ENCODE measurements around the gene ERBB3.
"Not testable (repeated sequence)": the region's sequence is repeated elsewhere in the genome, so short reads cannot be mapped to it uniquely, and the experiment has no call there.

ERBB3 gene

DNA sequence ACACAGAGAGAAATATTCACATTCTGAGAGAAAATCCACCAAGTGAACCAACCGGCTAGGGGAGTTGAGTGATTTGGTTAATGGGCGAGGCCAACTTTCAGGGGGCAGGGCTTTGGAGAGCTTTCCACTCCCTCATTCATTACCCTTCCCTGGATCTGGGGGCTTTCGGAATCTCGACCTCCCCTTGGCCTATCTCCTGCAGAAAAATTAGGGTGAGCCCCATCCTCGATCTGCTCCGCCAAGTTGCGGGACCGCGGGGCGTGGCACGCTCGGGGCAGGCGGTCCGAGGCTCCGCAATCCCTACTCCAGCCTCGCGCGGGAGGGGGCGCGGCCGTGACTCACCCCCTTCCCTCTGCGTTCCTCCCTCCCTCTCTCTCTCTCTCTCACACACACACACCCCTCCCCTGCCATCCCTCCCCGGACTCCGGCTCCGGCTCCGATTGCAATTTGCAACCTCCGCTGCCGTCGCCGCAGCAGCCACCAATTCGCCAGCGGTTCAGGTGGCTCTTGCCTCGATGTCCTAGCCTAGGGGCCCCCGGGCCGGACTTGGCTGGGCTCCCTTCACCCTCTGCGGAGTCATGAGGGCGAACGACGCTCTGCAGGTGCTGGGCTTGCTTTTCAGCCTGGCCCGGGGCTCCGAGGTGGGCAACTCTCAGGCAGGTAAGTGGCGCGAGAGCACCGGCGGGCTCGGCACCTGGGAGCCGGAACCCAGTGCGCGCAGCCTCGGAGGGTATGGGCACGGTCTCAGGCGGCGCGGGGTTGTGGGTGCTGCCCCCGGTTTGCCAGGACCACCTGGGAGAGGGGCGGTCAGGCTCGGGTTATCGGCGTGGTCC is at the start of gene ERBB3:
ERBB3 (plus strand) TSS at position 443 of the 833 bp plus-strand sequence; CDS start at position 579, 136 bp downstream.
- peak; percentile 64 for DNase-seq

DNA sequence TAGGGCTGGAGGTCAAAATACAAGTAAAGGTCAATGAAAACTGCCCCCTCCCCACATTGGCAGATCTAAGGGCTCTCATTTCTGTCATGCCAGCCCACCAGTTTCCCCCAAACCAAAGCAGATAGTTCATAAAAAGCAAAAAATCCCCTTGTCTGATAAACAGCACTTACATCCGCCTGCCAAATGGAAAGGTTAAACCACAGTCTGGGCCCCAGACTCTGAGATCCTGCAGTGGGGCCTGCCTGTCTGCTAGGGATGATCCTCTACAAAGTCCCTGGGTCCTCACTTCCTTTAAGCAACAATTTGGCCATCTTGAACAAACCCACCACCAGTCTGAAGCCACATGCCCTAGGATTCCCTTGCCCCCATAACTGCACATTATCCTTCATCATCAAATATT is 48.0 kb upstream of the ERBB3 start:
- peak; percentile 26 for DNase-seq

DNA sequence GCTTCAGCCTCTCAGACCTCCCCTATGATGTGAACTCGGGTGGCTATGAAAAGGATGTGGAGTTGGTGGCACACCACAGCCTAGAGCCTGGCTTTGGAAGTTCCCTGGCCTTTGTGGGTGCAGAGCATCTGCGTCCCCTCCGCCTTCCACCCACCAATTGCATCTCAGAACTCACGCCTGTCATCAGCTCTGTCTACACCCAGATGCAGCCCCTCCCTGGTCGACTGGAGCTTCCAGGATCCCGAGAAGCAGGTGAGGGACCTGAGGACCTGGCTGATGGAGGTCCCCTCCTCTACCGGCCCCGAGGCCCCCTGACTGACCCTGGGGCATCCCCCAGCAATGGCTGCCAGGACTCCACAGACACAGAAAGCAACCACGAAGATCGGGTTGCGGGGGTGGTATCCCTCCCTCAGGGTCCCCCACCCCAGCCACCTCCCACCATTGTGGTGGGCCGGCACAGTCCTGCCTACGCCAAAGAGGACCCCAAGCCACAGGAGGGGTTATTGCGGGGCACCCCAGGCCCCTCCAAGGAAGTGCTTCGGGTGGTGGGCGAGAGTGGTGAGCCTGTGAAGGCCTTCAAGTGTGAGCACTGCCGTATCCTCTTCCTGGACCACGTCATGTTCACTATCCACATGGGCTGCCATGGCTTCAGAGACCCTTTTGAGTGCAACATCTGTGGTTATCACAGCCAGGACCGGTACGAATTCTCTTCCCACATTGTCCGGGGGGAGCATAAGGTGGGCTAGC is 45.2 kb upstream of the ERBB3 start:
- DNase-seq, result peak; percentile 44

DNA sequence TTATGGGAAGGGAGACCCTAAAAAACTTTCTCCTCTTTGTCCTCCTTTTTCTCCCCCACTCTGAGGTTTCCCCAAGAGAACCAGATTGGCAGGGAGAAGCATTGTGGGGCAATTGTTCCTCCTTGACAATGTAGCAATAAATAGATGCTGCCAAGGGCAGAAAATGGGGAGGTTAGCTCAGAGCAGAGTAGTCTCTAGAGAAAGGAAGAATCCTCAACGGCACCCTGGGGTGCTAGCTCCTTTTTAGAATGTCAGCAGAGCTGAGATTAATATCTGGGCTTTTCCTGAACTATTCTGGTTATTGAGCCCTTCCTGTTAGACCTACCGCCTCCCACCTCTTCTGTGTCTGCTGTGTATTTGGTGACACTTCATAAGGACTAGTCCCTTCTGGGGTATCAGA is 42.8 kb upstream of the ERBB3 start:
- DNase-seq, result no peak

DNA sequence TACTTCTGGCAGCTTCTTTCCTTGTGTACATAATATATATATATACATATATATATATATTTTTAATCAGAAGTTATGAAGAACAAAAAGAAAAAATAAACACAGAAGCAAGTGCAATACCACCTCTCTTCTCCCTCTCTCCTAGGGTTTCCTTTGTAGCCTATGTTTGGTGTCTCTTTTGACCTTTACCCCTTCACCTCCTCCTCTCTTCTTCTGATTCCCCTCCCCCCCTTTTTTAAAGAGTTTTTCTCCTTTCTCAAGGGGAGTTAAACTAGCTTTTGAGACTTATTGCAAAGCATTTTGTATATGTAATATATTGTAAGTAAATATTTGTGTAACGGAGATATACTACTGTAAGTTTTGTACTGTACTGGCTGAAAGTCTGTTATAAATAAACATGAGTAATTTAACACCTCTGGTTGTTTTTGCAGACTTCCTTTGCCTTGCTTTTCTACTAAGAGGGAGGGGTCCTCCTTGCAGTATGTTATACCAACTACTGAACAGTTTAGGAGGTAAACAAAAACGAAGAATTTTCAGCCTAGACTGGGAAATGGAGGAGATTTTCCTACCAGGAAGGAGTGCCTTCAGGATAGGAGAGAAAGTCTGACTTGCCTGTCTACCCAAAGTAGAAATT is 41.8 kb upstream of the ERBB3 start:
- DNase-seq, result no peak

DNA sequence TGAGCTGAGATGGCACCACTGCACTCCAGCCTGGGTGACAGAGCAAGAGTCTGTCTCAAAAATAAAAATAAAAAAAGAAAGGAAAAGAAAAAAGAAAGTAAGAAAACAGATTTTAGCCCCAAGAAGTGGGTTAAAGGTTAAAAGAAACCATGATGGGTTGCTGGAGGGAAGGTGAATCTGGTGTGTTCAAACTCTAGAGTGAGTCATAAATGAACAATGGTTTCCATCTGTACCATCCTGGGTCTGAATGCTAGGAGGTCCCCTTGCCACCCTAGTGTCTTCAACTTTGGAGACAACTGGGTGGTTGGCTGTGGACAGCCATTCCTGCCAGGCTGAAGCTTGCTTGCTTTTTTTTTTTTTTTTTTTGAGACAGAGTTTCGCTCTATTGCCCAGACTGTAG is 39.8 kb upstream of the ERBB3 start:
- DNase-seq, result no peak

DNA sequence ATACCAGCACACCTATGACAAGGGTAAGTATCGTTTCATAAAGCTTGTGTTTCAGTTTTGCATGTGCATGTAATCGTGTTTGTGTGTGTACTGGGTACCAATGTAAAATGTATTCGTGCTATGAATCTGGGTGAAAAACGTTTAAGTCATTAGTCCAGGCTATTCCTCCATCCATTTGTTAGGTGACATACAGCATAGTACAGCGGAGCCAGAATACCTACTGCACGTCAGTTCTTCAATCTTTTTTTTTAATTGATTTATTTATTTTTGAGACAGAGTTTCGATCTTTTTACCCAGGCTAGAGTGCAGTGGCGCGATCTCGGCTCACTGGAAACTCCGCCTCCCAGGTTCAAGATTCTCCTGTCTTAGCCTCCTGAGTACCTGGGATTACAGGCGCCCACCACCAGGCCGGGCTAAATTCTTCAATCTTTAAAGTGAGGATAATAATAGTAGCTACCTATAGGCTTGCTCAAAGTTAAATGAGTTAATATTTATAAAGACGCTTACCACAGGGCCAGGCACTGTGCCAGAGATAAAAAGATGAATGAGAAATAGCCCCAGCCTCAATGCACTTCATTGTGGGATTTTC is 38.9 kb upstream of the ERBB3 start:
- DNase-seq, result no peak

DNA sequence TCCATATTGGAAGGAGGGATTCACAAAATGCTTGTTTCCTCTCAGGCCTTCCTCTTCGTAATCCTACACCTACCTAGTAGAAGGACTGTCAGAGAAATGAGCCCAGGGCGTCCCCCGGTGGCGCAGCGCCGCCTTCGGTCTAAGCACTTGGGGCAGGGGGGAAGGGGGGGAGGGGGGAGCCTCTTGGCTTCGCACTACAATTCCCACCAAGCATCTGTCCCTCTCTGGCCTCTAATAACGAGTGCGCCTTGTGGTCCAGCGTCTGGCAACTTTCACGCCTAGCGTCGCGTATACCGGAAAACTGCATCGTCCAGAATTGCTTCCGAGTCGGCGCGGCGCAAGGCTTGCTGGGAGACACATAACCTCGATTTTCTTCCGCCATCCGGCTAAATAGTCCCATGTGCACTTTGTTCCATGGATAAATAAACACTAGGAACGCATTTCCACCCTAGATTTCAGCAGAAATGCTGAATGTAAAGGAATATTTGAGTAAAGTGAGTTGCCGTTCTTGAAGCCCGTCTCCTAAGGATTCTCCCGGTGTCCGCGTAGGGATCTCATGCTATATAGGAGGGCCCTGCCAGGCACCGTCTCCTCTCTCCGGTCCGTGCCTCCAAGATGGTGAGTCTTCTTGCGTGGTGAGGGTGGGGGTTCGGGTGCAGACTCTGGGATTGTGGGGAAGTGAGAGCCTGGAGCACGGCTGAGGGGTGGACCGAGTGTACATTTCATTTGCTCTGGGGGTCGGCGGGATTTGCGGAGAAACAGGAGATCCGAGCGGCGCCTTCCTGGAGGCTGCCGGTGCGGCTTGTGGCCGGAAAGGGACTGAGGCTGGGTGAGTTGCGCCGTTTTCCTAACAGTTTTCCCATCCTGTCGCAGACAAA is 38.2 kb upstream of the ERBB3 start, which contains the start of gene RPS26:
RPS26 (plus strand) TSS at position 367 of the 878 bp plus-strand sequence; CDS start at position 616, 249 bp downstream.
- DNase-seq, result peak; percentile 98

DNA sequence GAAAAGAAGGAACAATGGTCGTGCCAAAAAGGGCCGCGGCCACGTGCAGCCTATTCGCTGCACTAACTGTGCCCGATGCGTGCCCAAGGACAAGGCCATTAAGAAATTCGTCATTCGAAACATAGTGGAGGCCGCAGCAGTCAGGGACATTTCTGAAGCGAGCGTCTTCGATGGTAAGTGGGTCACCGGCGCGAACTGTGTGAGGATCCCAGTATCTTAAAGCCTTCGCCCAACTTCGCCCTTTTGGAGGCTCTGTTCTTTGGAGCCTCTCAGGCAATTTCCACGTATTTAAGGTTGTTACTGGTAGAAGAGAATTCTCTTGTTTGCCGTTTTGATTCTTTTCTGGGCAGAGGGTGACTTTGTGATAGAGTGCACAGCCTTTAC is 37.5 kb upstream of the ERBB3 start:
- not testable (repeated sequence) for DNase-seq

DNA sequence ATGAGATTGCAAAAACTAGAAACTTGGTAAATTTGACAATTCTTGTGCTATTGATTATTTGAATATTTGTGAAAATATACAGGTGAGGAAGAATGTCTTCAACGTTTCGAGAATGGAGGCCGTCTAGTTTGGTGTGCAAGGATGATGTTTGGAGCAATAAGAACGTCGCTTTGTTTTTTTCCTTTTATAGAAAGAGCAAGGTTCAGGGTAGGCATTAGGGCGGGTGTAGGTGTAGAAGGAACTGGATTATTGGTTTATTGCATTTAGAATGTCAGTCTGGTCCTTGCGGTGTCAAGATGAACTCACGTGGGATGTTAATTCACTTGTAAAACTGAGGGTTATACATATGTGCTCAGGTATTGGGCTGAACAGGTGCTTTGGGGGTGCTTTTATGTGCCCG is 37.1 kb upstream of the ERBB3 start:
- DNase-seq, result no peak

DNA sequence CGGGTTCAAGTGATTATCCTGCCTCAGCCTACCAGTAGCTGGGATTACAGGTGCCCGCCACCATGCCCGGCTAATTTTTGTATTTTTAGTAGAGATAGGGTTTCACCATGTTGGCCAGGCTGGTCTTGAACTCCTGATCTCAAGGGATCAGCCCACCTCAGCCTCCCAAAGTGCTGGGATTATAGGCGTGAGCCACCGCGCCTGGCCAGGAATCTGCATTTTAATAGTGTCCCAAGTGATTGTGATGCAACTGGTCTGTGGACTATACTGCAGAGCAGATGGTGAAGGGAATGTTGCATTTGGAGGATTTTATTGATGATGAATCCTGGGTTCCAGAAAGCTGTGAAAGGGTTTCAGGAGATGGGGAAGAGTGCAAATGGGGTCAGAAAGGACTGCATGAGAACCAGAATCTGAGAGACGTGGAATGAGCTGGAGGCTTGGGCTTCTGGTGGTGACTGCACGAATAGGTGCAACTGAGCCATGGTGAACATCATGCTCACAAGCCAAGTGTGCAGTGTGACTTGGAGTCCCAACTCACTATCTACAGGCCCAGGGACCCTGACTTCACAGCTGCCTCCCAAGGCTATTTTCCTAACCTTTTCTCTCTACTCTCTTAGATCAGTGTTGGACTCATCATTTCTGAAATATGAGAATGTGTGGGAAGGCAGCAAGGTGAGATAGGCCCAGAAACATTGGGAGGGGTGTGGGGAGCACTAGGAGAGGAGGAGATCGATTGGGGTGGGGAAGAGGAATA is 33.8 kb upstream of the ERBB3 start:
- no peak for DNase-seq

DNA sequence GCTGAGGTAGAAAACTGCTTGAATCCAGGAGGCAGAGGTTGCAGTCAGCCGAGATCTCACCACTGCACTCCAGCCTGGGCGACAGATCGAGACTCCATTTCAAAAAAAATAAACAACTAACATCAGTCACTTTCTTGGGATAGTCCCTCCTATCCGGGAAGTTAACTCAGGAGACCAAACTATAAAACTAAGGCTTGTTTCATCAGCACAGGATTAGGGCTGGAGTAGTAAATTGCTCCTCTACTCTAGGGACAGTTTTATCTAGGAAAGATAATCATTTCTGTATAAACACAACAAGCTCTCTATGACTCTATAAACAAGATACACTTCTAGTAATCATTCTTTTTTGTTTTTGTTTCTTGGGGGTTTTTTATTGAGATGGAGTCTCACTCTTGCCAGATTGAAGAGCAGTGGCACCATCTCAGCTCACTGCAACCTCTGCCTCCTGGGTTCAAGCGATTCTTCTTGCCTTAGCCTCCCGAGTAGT is 26.5 kb upstream of the ERBB3 start:
- no peak for DNase-seq

DNA sequence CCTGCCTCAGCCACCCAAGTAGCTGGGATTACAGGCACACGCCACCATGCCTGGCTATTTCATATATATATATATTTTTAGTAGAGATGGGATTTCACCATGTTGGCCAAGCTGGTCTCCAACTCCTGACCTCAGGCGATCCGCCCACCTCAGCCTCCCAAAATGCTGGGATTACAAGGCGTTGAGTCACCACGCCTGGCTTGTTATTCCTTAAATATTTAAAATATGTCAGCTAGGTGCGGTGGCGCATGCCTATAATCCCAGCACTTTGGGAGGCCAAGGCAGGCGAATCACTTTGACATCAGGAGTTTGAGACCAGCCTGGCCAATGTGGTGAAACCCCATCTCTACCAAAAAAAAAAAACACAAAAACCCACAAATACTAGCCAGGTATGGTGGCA is 20.0 kb upstream of the ERBB3 start:
- not testable (repeated sequence) for DNase-seq

DNA sequence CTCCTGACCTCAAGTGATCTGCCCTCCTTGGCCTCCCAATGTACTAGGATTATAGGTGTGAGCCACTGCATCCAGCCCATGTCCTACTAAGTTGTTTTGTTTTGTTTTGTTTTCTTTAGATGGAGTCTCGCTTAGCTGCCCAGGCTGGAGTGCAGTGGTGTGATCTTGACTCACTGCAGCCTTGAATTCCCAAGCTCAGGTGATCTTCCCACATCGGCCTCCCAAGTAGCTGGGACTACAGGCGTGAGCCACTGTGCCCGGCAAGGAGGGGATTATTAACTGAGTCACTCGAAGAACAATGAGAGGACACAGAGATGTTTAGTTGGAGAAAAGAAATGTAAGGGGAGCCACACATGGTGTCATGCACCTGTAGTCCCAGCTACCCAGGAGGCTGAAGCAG is 18.0 kb upstream of the ERBB3 start:
- DNase-seq, result no peak

DNA sequence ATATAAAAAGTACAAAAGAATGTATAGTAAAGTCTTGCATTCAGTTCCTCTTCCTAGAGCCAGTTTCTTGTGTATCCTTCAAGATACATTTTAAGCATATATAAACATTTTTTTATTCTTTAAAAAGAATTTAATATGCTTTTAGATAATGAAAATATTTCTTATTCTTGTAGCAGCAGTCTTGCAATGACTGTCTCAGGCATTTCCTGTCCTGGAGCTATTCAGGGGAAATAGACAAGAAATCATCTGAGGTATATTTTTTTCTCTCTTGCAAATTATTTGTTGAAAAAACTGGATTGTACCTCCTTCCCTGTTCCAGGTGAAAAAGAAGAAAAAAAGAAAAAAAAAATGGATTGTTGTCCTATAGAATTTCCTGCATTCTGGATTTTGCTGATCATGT is 17.0 kb upstream of the ERBB3 start:
- DNase-seq, result no peak

DNA sequence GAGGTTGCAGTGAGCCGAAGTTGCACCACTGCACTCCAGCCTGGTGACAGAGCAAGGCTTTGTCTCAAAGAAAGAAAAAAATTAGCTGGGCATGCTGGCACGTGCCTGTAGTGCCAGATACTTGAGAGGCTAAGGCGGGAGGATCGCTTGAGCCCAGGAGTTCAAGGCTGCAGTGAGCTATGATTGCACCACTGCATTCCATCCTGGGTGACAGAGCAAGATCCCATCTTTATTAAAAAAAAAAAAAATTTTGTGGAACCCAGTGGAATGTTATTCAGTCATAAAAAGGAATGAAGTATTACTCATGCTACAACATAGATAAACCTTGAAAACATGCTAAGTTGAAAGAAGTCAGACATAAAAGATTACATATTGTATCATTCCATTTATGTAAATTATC is 8.3 kb upstream of the ERBB3 start:
- no peak for DNase-seq

DNA sequence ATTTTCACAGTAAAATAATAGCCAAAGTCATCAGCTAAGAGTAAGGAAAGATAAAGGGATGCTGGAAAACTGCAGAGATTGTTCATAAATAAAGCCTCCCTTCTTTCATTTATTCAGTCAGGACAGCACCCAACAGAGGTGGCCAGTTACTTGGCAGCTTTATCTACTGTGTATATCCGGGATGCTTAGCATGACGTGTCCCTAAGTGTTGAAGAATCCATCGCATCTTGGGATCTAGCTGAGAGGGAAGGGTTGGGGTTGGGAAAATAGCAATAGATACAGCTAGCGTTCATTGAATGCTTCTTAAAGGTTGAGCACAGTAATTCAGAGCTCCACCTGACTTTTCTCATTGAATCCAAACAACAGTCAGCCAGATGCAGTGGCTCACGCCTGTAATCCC is 5.6 kb upstream of the ERBB3 start:
- DNase-seq, result no peak

DNA sequence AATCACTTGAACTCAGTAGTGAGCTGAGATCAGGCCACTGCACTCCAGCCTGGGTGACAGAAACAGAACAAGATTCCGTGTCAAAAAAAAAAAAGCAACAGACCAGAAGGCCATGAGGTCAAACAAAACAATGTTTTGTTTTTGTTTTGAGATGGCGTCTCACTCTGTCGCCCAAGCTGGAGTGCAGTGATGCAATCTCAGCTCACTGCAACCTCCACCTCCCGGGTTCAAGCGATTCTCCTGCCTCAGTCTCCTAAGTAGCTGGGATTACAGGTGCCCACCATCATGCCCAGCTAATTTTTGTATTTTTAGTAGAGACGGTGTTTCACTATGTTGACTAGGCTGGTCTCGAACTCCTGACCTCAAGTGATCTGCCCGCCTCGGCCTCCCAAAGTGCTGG is 2.0 kb upstream of the ERBB3 start:
- DNase-seq, result not testable (repeated sequence)

DNA sequence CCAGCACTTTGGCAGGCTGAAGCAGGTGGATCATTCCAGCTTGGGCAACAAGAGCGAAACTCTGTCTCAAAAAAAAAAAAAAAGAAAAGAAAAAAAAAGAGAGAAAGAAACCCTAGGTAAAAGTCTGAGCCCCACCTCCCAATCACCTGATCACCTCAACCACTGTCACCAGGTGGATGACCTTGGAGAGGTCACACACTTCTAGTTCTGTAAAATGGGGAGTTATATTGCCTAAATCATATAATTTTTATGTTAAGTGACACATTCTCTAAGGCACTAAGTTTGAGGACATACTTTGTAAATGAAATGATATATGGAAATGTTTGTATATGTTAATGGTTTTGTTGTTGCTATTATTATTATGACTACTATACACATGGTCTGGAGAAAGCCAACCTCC is 1.5 kb upstream of the ERBB3 start:
- DNase-seq, result no peak

DNA sequence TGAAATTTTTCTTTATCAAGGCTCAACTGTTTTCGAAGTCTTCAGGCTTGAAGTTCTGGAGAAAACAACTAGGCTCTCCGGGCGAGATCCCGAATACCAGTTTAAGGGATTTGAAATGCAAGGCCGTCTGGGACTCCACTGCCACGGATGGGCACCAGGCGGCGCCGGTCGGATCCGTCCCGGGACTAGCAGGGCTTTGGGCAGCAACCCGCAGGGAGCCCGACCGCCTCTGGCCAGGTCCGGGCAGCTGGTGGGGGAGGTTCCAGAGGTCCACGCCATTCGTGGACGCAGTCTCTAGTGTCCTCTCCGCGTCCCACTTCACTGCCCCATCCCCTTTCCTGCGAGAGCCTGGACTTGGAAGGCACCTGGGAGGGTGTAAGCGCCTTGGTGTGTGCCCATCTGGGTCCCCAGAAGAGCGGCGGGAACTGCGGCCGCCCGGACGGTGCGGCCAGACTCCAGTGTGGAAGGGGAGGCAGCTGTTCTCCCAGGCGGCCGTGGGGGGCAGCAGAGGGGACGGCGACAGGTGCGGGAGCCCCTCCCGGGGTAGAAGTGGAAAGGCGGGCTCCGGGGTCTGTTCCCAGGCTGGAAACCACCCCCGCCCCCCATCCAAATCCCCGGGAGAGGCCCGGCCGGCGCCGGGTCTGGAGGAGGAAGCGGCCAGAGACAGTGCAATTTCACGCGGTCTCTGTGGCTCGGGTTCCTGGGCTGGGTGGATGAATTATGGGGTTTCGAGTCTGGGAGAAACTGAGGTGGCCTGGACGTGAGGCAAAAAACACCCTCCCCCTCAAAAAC is 838 bp upstream of the ERBB3 start:
- peak; percentile 55 for DNase-seq
